Endothelial cell of umbilical vein (primary cell): ENCODE results near the gene SFT2D3. TPM values are rescaled to one million over a fixed set of nuclear protein-coding genes. Genes with fewer than 3 reads are reported as not detected.

Experiments
- BruUV-seq: library from RNA; stranded (reverse); fragments of 400-500 nt; replicated peaks from 2 replicates; lab custom pipeline; 2021; lab: Mats Ljungman, UMichigan
- CTCF ChIA-PET: fragments of 300-600, 350-600 bp; sonication (Branson Sonifier 250); formaldehyde crosslinking; loops from one replicate; lab custom pipeline; 2021; ENCODE audit warnings: antibody characterized with exemption, inconsistent platforms; lab: Charles Lee
- POLR2A ChIA-PET: fragments of 300-600, 350-600 bp; sonication (Branson Sonifier 250); formaldehyde crosslinking; loops from one replicate; lab custom pipeline; 2021; ENCODE audit warnings: antibody characterized with exemption, inconsistent platforms; lab: Charles Lee
- DNase-seq: peaks from one replicate; pipeline ENCODE4 v3.0.0-alpha.2; 2011; ENCODE audit warnings: low read depth, low spot score
- FAIRE-seq: peaks from 2 replicates; lab custom pipeline; 2011; peaks lifted over from hg19 to GRCh38; lab: Jason Lieb, UNC
- H2AFZ ChIP-seq: 2 replicates; pipeline ENCODE4 v1.6.0; 2012; ENCODE audit warnings: low read depth, low read length, control low read depth, inconsistent platforms
- H3K27ac ChIP-seq: 2 replicates; pipeline ENCODE4 v1.5.1; 2011; ENCODE audit warnings: low read depth, mild to moderate bottlenecking, control low read depth, low read length, moderate library complexity; ENCODE audit not compliant: insufficient read depth
- H3K27me3 ChIP-seq, 2 experiments: 2 replicates each; pipeline versions ENCODE4 v1.6.0 to v1.6.1; 2011; ENCODE audit warnings: low read length in 2 of 2, mixed read lengths in 1 of 2; ENCODE audit not compliant: control insufficient read depth in 2 of 2, insufficient read depth in 2 of 2
- H3K36me3 ChIP-seq, 2 experiments: 2 replicates in 1 of 2; 3 replicates in 1 of 2; pipeline ENCODE4 v1.5.1; 2011; ENCODE audit warnings: low read length in 2 of 2, mild to moderate bottlenecking in 1 of 2, moderate library complexity in 1 of 2; ENCODE audit not compliant: control insufficient read depth in 2 of 2, insufficient read depth in 2 of 2; ENCODE audit errors: extremely low read depth in 1 of 2
- H3K4me1 ChIP-seq: 3 replicates; pipeline ENCODE4 v1.5.1; 2011; ENCODE audit warnings: mild to moderate bottlenecking, low read length; ENCODE audit not compliant: control insufficient read depth, insufficient read depth; ENCODE audit errors: extremely low read depth
- H3K4me2 ChIP-seq: 2 replicates; pipeline ENCODE4 v1.6.1; 2011; ENCODE audit warnings: low read length, control low read depth, mixed read lengths; ENCODE audit not compliant: insufficient read depth
- H3K4me3 ChIP-seq, 3 experiments: fragments of 200-600 bp in 1 of 3; sonication (generic), shearing (Covaris generic) in 1 of 3; replicated peaks in 1 of 3; 2 replicates each; pipeline ENCODE4 v1.5.1; 2011 to 2016; ENCODE audit warnings: control low read depth in 3 of 3, low read length in 3 of 3, mild to moderate bottlenecking in 2 of 3, inconsistent platforms in 1 of 3, low read depth in 1 of 3, moderate library complexity in 1 of 3; ENCODE audit not compliant: insufficient read depth in 1 of 3
- H3K79me2 ChIP-seq: 2 replicates; pipeline ENCODE4 v1.6.0; 2012; ENCODE audit warnings: low read length, inconsistent platforms; ENCODE audit not compliant: control insufficient read depth, insufficient read depth
- H3K9ac ChIP-seq: replicated peaks from 2 replicates; pipeline ENCODE3; 2011; ENCODE audit warnings: low read length, control low read depth; ENCODE audit not compliant: insufficient read depth; ENCODE audit errors: extremely low read depth
- H3K9me1 ChIP-seq: replicated peaks from 3 replicates; pipeline ENCODE4 v1.6.0; 2011; ENCODE audit warnings: mild to moderate bottlenecking, low read length; ENCODE audit not compliant: control insufficient read depth, insufficient read depth; ENCODE audit errors: extremely low read depth
- H3K9me3 ChIP-seq: replicated peaks from 2 replicates; pipeline ENCODE4 v1.5.1; 2012; ENCODE audit warnings: low read length, inconsistent platforms; ENCODE audit not compliant: control insufficient read depth, insufficient read depth
- H4K20me1 ChIP-seq: replicated peaks from 2 replicates; pipeline ENCODE3; 2011; ENCODE audit warnings: mild to moderate bottlenecking, low read length; ENCODE audit not compliant: control insufficient read depth, insufficient read depth; ENCODE audit errors: extremely low read depth
- CTCF ChIP-seq, 2 donors: IDR thresholded peaks; 1 replicate in 1 of 2; 2 replicates in 1 of 2; pipeline ENCODE4 v1.5.1; 2011; ENCODE audit warnings: low read length in 2 of 2, mild to moderate bottlenecking in 2 of 2, moderate library complexity in 2 of 2, control low read depth in 1 of 2, inconsistent platforms in 1 of 2, low read depth in 1 of 2; ENCODE audit not compliant: insufficient read depth in 1 of 2; ENCODE audit errors: extremely low read depth in 1 of 2
- EZH2 ChIP-seq: IDR thresholded peaks from 2 replicates; pipeline ENCODE4 v1.6.1; 2012; ENCODE audit warnings: borderline replicate concordance, low read depth, mild to moderate bottlenecking, moderate library complexity, low read length, inconsistent platforms; ENCODE audit not compliant: severe bottlenecking
- FOS ChIP-seq: IDR thresholded peaks from 2 replicates; pipeline ENCODE4 v1.6.1; 2011; ENCODE audit warnings: mild to moderate bottlenecking, low read length, moderate library complexity, borderline replicate concordance; ENCODE audit not compliant: insufficient read depth
- GATA2 ChIP-seq: IDR thresholded peaks from 2 replicates; pipeline ENCODE4 v1.7.0; 2011; ENCODE audit warnings: low read depth, mild to moderate bottlenecking, moderate library complexity, mixed read lengths, low read length; ENCODE audit not compliant: insufficient read length, insufficient read depth
- JUN ChIP-seq: IDR thresholded peaks from 2 replicates; pipeline ENCODE4 v1.6.1; 2011; ENCODE audit warnings: borderline replicate concordance, low read depth; ENCODE audit not compliant: insufficient read length, insufficient read depth
- MYC ChIP-seq: IDR thresholded peaks from one replicate; pipeline ENCODE4 v1.6.1; 2011; ENCODE audit warnings: mild to moderate bottlenecking, low read depth, low read length
- POLR2A ChIP-seq: IDR thresholded peaks from 2 replicates; pipeline ENCODE4 v1.6.1; 2012; ENCODE audit warnings: low read depth, mild to moderate bottlenecking, control low read depth, low read length
- POLR2AphosphoS5 ChIP-seq: IDR thresholded peaks from 2 replicates; pipeline ENCODE4 v1.6.1; 2012; ENCODE audit warnings: low read depth, mild to moderate bottlenecking, control low read depth, low read length, moderate library complexity; ENCODE audit not compliant: insufficient read depth
- dilution Hi-C: fragments of 300-500 bp; cut with MboI; formaldehyde crosslinking; loops from one replicate; pipeline ENCODE4 v1.15.0; 2019; ENCODE audit warnings: low sequenced_read_pairs; ENCODE audit not compliant: extremely low pct_ligation_motif_present
- intact Hi-C: fragments of 100-400 bp; cut with micrococcal nuclease; formaldehyde crosslinking; loops from one replicate; pipeline ENCODE4 v1.10.0; 2022
- polyA plus RNA-seq, 4 experiments: library from polyadenylated mRNA; depleted of rRNA in 3 of 4; stranded (reverse) in 3 of 4; unstranded in 1 of 4; fragments of >200 nt; gene quantifications; 2 replicates each; pipeline versions ENCODE4 v1.2.1 to v1.2.3, GENCODE V29; 2011 to 2012; ENCODE audit warnings: missing spikeins in 1 of 4
- total RNA-seq: library from RNA; stranded (reverse); gene quantifications from 2 replicates; pipeline ENCODE4 v1.2.3, GENCODE V29; 2021
- TF ChIP-seq, protein P1 (sequence below): IDR thresholded peaks from 2 replicates; pipeline ENCODE4 v1.6.1; 2011; ENCODE audit not compliant: insufficient read depth, insufficient read length

Gene SFT2D3
- total and polyA plus RNA-seq, 2 donors (not counting 3 experiments of a cell fraction or from before 2014, with no cell fraction given), result 4.5 to 4.7 TPM

- no TSS peak for BruUV-seq
- H3K9me3 ChIP-seq, result no peaks in the 10 kb centered on the region
- peaks cover 11% of the 10 kb centered on the region for H3K79me2 ChIP-seq
- CTCF ChIA-PET, result interaction anchor here (0.6 to 3.4 kb wide), 4 partner anchors 10 to 115 kb away, joined by 4 to 26 read pairs (median 9); no protein-coding TSS in a partner anchor
- no peaks in the 10 kb centered on the region for H3K9me1 ChIP-seq
- DNase-seq (no peak), FAIRE-seq (no peak)
- H3K36me3 ChIP-seq, result peaks cover 8 to 24% of the 10 kb centered on the region in 2 experiments
- H3K4me3 ChIP-seq, result no peak overlapping the region
- H3K27me3 ChIP-seq, result no peaks in the 10 kb centered on the region
- TF ChIP-seq, protein P1, sequence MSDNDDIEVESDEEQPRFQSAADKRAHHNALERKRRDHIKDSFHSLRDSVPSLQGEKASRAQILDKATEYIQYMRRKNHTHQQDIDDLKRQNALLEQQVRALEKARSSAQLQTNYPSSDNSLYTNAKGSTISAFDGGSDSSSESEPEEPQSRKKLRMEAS, result no peak
- TF ChIP-seq JUN (no peak), POLR2AphosphoS5 (no peak), GATA2 (no peak), MYC (no peak), POLR2A (no peak), CTCF (IDR thresholded peaks at IDR 0.05; ENCODE audit: extremely low read depth in 1 of 2, insufficient read depth in 1 of 2, low read depth in 1 of 2, low read length in 2 of 2) (no peak), FOS (no peak), EZH2 (no peak)
- H3K4me1 ChIP-seq, result peaks cover 12% of the 10 kb centered on the region
- dilution Hi-C loops, result no loop called here
- no peak overlapping the region for H3K4me2 ChIP-seq
- intact Hi-C loops, result no loop called here
- POLR2A ChIA-PET, result no interaction called here
- H4K20me1 ChIP-seq, result no peaks in the 10 kb centered on the region
- no peak overlapping the region for H3K9ac ChIP-seq
- H3K27ac ChIP-seq, result no peak overlapping the region
- H2AFZ ChIP-seq, result no peak overlapping the region
Observed at GRCh38 chr2:127706215-127706990, 5.1 kb downstream of the SFT2D3 start.
